HepG2 (cell line): Measurements from ENCODE around the gene HEPN1. TPM values are rescaled to one million over a fixed set of nuclear protein-coding genes. Genes with fewer than 3 reads are reported as not detected.

Experiments
- ATAC-seq: fragments of 200-7000 bp; cut with Tn5 transposase; 3 replicates; pipeline ENCODE4 v1.9.1; 2020; ENCODE audit warnings: mild to moderate bottlenecking, moderate library complexity
- BruUV-seq: library from RNA; stranded (reverse); fragments of 400-500 nt; replicated peaks from 2 replicates; lab custom pipeline; 2021; lab: Mats Ljungman, UMichigan
- CTCF ChIA-PET: fragments of 300-600 bp; formaldehyde crosslinking; extraction: SDS; loops from one replicate; lab custom pipeline; 2021; ENCODE audit warnings: low total read pairs, inconsistent platforms, low intra/inter-chr PET ratio; lab: Yijun Ruan, JAX
- POLR2A ChIA-PET: fragments of 350-600 bp; sonication (Branson Sonifier 250); formaldehyde crosslinking; loops from one replicate; lab custom pipeline; 2020; ENCODE audit warnings: antibody characterized with exemption, inconsistent platforms; lab: Yijun Ruan, JAX
- DNase-seq: peaks from one replicate; pipeline ENCODE4 v3.0.0-alpha.2; 2015; ENCODE audit warnings: low spot score
- FAIRE-seq: peaks from 3 replicates; lab custom pipeline; 2011; peaks lifted over from hg19 to GRCh38; lab: Jason Lieb, UNC
- H2AFZ ChIP-seq: one replicate; pipeline ENCODE4 v1.6.1; 2011; ENCODE audit warnings: low read length, inconsistent platforms
- H3K27ac ChIP-seq: fragments of 300-600 bp; 3 replicates; pipeline ENCODE4 v1.8.0; 2011; ENCODE audit warnings: mixed run types, mild to moderate bottlenecking, mixed read lengths, low read length, inconsistent platforms; ENCODE audit not compliant: insufficient read depth; ENCODE audit errors: extremely low read length
- H3K27me3 ChIP-seq, 2 experiments: fragments of 200-600 bp in 1 of 2; 2 replicates in 1 of 2; 3 replicates in 1 of 2; pipeline versions ENCODE4 v1.6.0 to v1.8.0; 2011; ENCODE audit warnings: low read length in 2 of 2, mild to moderate bottlenecking in 2 of 2, moderate library complexity in 2 of 2, inconsistent platforms in 1 of 2; ENCODE audit not compliant: insufficient read depth in 2 of 2, control insufficient read depth in 1 of 2
- H3K36me3 ChIP-seq, 2 experiments: fragments of 200-600 bp in 1 of 2; replicated peaks in 1 of 2; 2 replicates in 1 of 2; 3 replicates in 1 of 2; pipeline versions ENCODE4 v1.5.1 to v1.8.0; 2011; ENCODE audit warnings: low read length in 2 of 2, inconsistent platforms in 1 of 2; ENCODE audit not compliant: insufficient read depth in 2 of 2, control insufficient read depth in 1 of 2
- H3K4me1 ChIP-seq: 2 replicates; pipeline ENCODE4 v1.5.1; 2012; ENCODE audit warnings: low read length, inconsistent platforms; ENCODE audit not compliant: insufficient read depth
- H3K4me2 ChIP-seq: 2 replicates; pipeline ENCODE4 v1.6.0; 2011; ENCODE audit warnings: low read depth, low read length, inconsistent platforms
- H3K4me3 ChIP-seq, 3 experiments: fragments of 200-600 bp in 1 of 3; sonication (generic), shearing (Covaris generic) in 1 of 3; replicated peaks in 1 of 3; 2 replicates each; pipeline ENCODE4 v1.5.1; 2011 to 2016; ENCODE audit warnings: low read length in 3 of 3, inconsistent platforms in 2 of 3, low read depth in 2 of 3, mild to moderate bottlenecking in 2 of 3, control low read depth in 1 of 3, mixed read lengths in 1 of 3; ENCODE audit not compliant: insufficient read depth in 1 of 3
- H3K79me2 ChIP-seq: one replicate; pipeline ENCODE4 v1.6.1; 2011; ENCODE audit warnings: low read length, inconsistent platforms; ENCODE audit not compliant: insufficient read depth
- H3K9ac ChIP-seq: 2 replicates; pipeline ENCODE4 v1.6.0; 2011; ENCODE audit warnings: mild to moderate bottlenecking, low read depth, low read length, inconsistent platforms; ENCODE audit not compliant: insufficient read depth
- H3K9me3 ChIP-seq: 2 replicates; pipeline ENCODE4 v1.5.1; 2012; ENCODE audit warnings: mild to moderate bottlenecking, low read length
- H4K20me1 ChIP-seq: 2 replicates; pipeline ENCODE4 v1.6.0; 2011; ENCODE audit warnings: inconsistent platforms, mild to moderate bottlenecking, low read length, moderate library complexity; ENCODE audit not compliant: insufficient read depth
- EEA1 ChIP-seq: sonication (generic); formaldehyde crosslinking; IDR thresholded peaks from 2 replicates; pipeline ENCODE4 v1.5.1; 2020; ENCODE audit warnings: mild to moderate bottlenecking, missing genetic modification reagents, borderline replicate concordance
- EZH2 ChIP-seq: conservative IDR thresholded peaks from 2 replicates; pipeline ENCODE4 v1.6.1; 2012; ENCODE audit warnings: mild to moderate bottlenecking, low read depth, low read length, moderate library complexity
- GTF2F1 ChIP-seq: fragments of 150-350 bp; IDR thresholded peaks from 2 replicates; pipeline ENCODE4 v1.6.1; 2014; ENCODE audit warnings: low read length
- HMGA1 ChIP-seq: sonication (generic); formaldehyde crosslinking; conservative IDR thresholded peaks from 2 replicates; pipeline ENCODE4 v1.4.0; 2020; ENCODE audit warnings: missing genetic modification reagents
- IRX3 ChIP-seq: sonication (generic); formaldehyde crosslinking; IDR thresholded peaks from 2 replicates; pipeline ENCODE4 v1.8.1; 2023; ENCODE audit warnings: mild to moderate bottlenecking, low read depth, missing genetic modification reagents, borderline replicate concordance
- KDM5A ChIP-seq: fragments of 200-600 bp; sonication (generic); IDR thresholded peaks from 2 replicates; pipeline ENCODE4 v1.7.0; 2018; ENCODE audit warnings: antibody characterized with exemption, mild to moderate bottlenecking, low read length, borderline replicate concordance
- XRCC5 ChIP-seq: fragments of 200-400 bp; formaldehyde crosslinking; optimal IDR thresholded peaks from 2 replicates; pipeline ENCODE3; 2017; ENCODE audit warnings: mild to moderate bottlenecking, low read length
- ZFAT ChIP-seq: sonication (generic); formaldehyde crosslinking; conservative IDR thresholded peaks from 2 replicates; pipeline ENCODE4 v1.8.1; 2023; ENCODE audit warnings: missing genetic modification reagents, inconsistent platforms
- ZMYM4 ChIP-seq: sonication (generic); formaldehyde crosslinking; IDR thresholded peaks from 2 replicates; pipeline ENCODE4 v1.8.1; 2023; ENCODE audit warnings: mild to moderate bottlenecking, missing genetic modification reagents
- ZNF333 ChIP-seq: sonication (generic); formaldehyde crosslinking; IDR thresholded peaks from 2 replicates; pipeline ENCODE4 v1.4.0; 2020; ENCODE audit warnings: mild to moderate bottlenecking, missing genetic modification reagents, borderline replicate concordance
- ZNF441 ChIP-seq: sonication (generic); formaldehyde crosslinking; IDR thresholded peaks from 2 replicates; pipeline ENCODE4 v1.7.0; 2021; ENCODE audit warnings: missing genetic modification reagents, borderline replicate concordance
- ZNF552 ChIP-seq: sonication (generic); formaldehyde crosslinking; IDR thresholded peaks from 2 replicates; pipeline ENCODE4 v1.9.0; 2022; ENCODE audit warnings: missing genetic modification reagents, mild to moderate bottlenecking, borderline replicate concordance
- ZNF878 ChIP-seq: sonication (generic); formaldehyde crosslinking; IDR thresholded peaks from 2 replicates; pipeline ENCODE4 v1.8.1; 2023; ENCODE audit warnings: mild to moderate bottlenecking, missing genetic modification reagents, moderate library complexity
- ZSCAN31 ChIP-seq: sonication (generic); formaldehyde crosslinking; IDR thresholded peaks from 2 replicates; pipeline ENCODE4 v1.5.0; 2020; ENCODE audit warnings: low read depth, mild to moderate bottlenecking, missing genetic modification reagents
- ZSCAN5A ChIP-seq: sonication (generic); formaldehyde crosslinking; IDR thresholded peaks from 2 replicates; pipeline ENCODE4 v1.8.0; 2022; ENCODE audit warnings: mild to moderate bottlenecking, missing genetic modification reagents, borderline replicate concordance
- WGBS: methylation state at CpG from one replicate; pipeline ENCODE4 v1.1.6; 2017; ENCODE audit warnings: low lambda C conversion rate; 5-methylcytosine and 5-hydroxymethylcytosine counted together
- in situ Hi-C: cut with HindIII; loops from 2 replicates; pipeline ENCODE4 v1.10.0; 2017; ENCODE audit warnings: low pct_unique_long_range_greater_than_20kb; ENCODE audit not compliant: extremely low pct_ligation_motif_present
- intact Hi-C: fragments of 100-400 bp; cut with micrococcal nuclease; formaldehyde crosslinking; loops from one replicate; pipeline ENCODE4 v1.10.0; 2022; ENCODE audit not compliant: unreplicated experiment
- polyA plus RNA-seq, 8 experiments: library from polyadenylated mRNA; depleted of rRNA in 3 of 8; stranded (reverse) in 7 of 8; unstranded in 1 of 8; fragments of >200 nt; fragmentation: Illumina TruSeq in 4 of 8; extraction: Trizol in 4 of 8; gene quantifications; 2 replicates each; pipeline versions ENCODE4 v1.2.1 to v1.2.3, GENCODE V29; 2011 to 2016; ENCODE audit warnings: low read depth in 4 of 8, missing spikeins in 1 of 8, mixed read lengths in 1 of 8; ENCODE audit not compliant: insufficient read depth in 1 of 8
- total RNA-seq, 5 experiments: library from RNA; depleted of rRNA; stranded (reverse); fragments of >200 nt; fragmentation: Illumina TruSeq; extraction: Trizol; gene quantifications; 2 replicates each; pipeline ENCODE4 v1.2.3, GENCODE V29; 2016; ENCODE audit warnings: low read depth in 1 of 5
- TF ChIP-seq, protein P1 (sequence below): sonication (generic); formaldehyde crosslinking; IDR thresholded peaks from 2 replicates; pipeline ENCODE4 v1.8.1; 2023; ENCODE audit warnings: mild to moderate bottlenecking, inconsistent platforms, moderate library complexity, missing genetic modification reagents, borderline replicate concordance

The HEPN1 gene
- total and polyA plus RNA-seq, 2 of the 13 experiments (the other 11 are each of a cell fraction or from before 2014, with no cell fraction given) = not detected

DNA sequence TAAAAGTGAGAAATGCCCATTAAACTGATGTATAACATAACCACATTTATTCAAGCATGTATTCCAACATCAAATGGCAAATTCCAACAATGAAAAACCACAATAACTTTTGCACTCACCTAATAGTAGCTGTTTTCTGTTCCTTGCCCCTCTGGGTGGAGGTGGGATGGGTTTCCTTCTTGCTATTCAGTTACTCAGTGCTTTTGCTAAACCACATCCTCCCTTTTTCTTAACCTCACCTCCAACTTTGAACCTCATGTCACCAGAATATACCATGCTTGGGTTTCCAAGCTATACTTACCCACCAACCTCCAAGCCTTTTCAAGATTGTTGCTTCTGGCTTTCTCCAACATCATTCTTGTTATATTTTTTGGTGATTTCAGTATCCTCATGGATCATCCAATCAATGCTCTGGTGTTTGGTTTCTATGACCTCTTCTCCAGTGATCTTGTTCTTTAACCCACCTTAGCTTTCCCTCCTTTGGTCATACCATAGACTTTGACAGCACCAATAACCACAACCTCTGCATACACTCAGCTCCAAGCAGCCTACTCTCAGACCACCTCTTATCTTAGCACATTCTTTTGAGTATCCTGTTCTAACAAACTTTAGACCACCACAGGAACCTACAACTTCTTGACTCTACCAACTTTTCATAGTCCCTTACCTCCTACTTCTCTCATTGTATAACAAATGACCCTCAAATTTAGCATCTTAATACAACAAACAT lies 31.7 kb downstream of the HEPN1 start:
- no peaks in the 10 kb centered on the region for H3K9me3 ChIP-seq
- no peak overlapping the region for H3K4me2 ChIP-seq
- H3K4me3 ChIP-seq = no peak overlapping the region
- no TSS peak for BruUV-seq
- intact Hi-C loops (no loop called here), in situ Hi-C loops (loop anchor here (5.0 to 10.0 kb wide), 2 partner anchors 73 to 394 kb away; no protein-coding TSS in a partner anchor)
- no peaks in the 10 kb centered on the region for H4K20me1 ChIP-seq
- H3K27me3 ChIP-seq = no peaks in the 10 kb centered on the region; a peak in 2 of 5 replicates
- no peak overlapping the region for H3K27ac ChIP-seq
- no peak overlapping the region for H3K9ac ChIP-seq
- TF ChIP-seq GTF2F1 (no peak), KDM5A (no peak)
- DNase-seq (no peak), FAIRE-seq (no peak), ATAC-seq (no peak)
- CTCF ChIA-PET = no interaction called here
- POLR2A ChIA-PET = interaction anchor here (5.5 kb wide), 1 partner anchor 15 kb away, joined by 61 read pairs; the partner anchor contains the start of gene HEPACAM
- peaks cover 47% of the 10 kb centered on the region for H3K4me1 ChIP-seq
- H2AFZ ChIP-seq = no peak overlapping the region
- H3K79me2 ChIP-seq = no peaks in the 10 kb centered on the region
- H3K36me3 ChIP-seq = no peaks in the 10 kb centered on the region

DNA sequence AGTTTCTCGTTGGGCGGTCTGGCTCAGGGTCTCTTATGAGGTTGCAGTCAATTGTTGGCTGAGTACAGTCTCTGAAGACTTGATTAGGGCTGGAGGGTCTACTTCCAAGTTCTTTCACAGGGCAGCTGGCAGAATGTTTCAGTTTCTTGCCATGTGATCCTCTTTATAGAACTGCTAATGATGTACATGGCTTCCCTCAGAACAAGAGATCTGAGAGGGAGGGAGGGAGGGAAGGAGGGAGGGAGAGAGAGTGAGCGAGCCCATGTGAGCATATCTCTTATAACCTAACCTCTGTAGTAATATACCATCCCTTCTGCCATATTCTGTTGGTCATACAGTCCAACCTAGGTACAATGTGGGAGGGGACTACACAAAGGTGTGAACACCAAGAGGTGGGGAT lies 32.3 kb downstream of the HEPN1 start:
- H3K4me3 ChIP-seq = no peak overlapping the region
- H3K79me2 ChIP-seq = no peaks in the 10 kb centered on the region
- no TSS peak for BruUV-seq
- H3K4me2 ChIP-seq = no peak overlapping the region
- H3K4me1 ChIP-seq = peaks cover 44% of the 10 kb centered on the region
- ATAC-seq = no peak
- no peak overlapping the region for H3K9ac ChIP-seq
- H3K27ac ChIP-seq = no peak overlapping the region
- FAIRE-seq = no peak
- CTCF ChIA-PET = no interaction called here
- intact Hi-C loops = no loop called here
- 52% methylated on average over 3 of the region's 3 CpGs for WGBS
- H2AFZ ChIP-seq = no peak overlapping the region
- no peaks in the 10 kb centered on the region for H3K36me3 ChIP-seq
- in situ Hi-C loops = loop anchor here (5.0 to 10.0 kb wide), 2 partner anchors 74 to 393 kb away; no protein-coding TSS in a partner anchor
- no peaks in the 10 kb centered on the region for H3K9me3 ChIP-seq
- POLR2A ChIA-PET = interaction anchor here (5.5 kb wide), 1 partner anchor 15 kb away, joined by 61 read pairs; the partner anchor contains the start of gene HEPACAM
- no peak for DNase-seq
- no peaks in the 10 kb centered on the region; a peak in 2 of 5 replicates for H3K27me3 ChIP-seq
- H4K20me1 ChIP-seq = no peaks in the 10 kb centered on the region
- TF ChIP-seq ZSCAN31 (CRISPR knock-in tag) = no peak
- TF ChIP-seq ZMYM4 = no peak
- no peak for TF ChIP-seq ZNF552 (CRISPR knock-in tag)
- no peak for TF ChIP-seq XRCC5
- no peak for TF ChIP-seq ZSCAN5A (CRISPR knock-in tag)
- no peak for TF ChIP-seq ZNF878 (CRISPR knock-in tag)
- TF ChIP-seq IRX3 (CRISPR knock-in tag) = no peak
- no peak for TF ChIP-seq ZNF441 (CRISPR knock-in tag)
- no peak for TF ChIP-seq EEA1 (CRISPR knock-in tag)
- no peak for TF ChIP-seq ZFAT (CRISPR knock-in tag)
- no peak for TF ChIP-seq EZH2
- TF ChIP-seq, protein P1, sequence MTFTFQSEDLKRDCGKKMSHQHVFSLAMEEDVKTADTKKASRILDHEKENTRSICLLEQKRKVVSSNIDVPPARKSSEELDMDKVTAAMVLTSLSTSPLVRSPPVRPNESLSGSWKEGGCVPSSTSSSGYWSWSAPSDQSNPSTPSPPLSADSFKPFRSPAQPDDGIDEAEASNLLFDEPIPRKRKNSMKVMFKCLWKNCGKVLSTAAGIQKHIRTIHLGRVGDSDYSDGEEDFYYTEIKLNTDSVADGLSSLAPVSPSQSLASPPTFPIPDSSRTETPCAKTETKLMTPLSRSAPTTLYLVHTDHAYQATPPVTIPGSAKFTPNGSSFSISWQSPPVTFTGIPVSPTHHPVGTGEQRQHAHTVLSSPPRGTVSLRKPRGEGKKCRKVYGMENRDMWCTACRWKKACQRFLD (CRISPR knock-in tag) = no peak
- TF ChIP-seq HMGA1 (CRISPR knock-in tag) = no peak
- TF ChIP-seq ZNF333 (CRISPR knock-in tag) = no peak
